DMS114 treated with DMSO at 0.1 percent for 48 hours (cell line): ENCODE results near the gene DYNC2H1.

Source experiments
- DNase-seq: peaks from one replicate; lab custom pipeline; 2025; ENCODE audit not compliant: unreplicated experiment; lab: John Stamatoyannopoulos, UW

The DYNC2H1 gene

GRCh38 chr11:103529181-103529684 is 420.0 kb downstream of the DYNC2H1 start:
- no peak for DNase-seq
